Trophoblast cell (in vitro differentiated cells and primary cell): ENCODE results near the gene RAB11FIP3.

Experiments used
- DNase-seq, 2 donors: peaks; one replicate each; pipeline ENCODE4 v3.0.0-alpha.2; 2016
- H2AFZ ChIP-seq: 2 replicates; pipeline ENCODE4 v1.6.1; 2013; ENCODE audit warnings: low read length, moderate library complexity, mild to moderate bottlenecking; ENCODE audit not compliant: insufficient read depth, poor library complexity
- H2AK5ac ChIP-seq: 2 replicates; pipeline ENCODE4 v1.6.1; 2013; ENCODE audit warnings: mild to moderate bottlenecking, low read length
- H2BK120ac ChIP-seq: 2 replicates; pipeline ENCODE4 v1.6.1; 2013; ENCODE audit warnings: low read length, mild to moderate bottlenecking, moderate library complexity; ENCODE audit not compliant: insufficient read depth, poor library complexity
- H2BK12ac ChIP-seq: 2 replicates; pipeline ENCODE4 v1.6.1; 2013; ENCODE audit warnings: mild to moderate bottlenecking, low read length, moderate library complexity
- H2BK5ac ChIP-seq: 2 replicates; pipeline ENCODE4 v1.6.1; 2013; ENCODE audit warnings: low read length, low read depth, moderate library complexity, mild to moderate bottlenecking; ENCODE audit not compliant: poor library complexity
- H3K14ac ChIP-seq: 2 replicates; pipeline ENCODE4 v1.6.1; 2013; ENCODE audit warnings: mild to moderate bottlenecking, low read length
- H3K18ac ChIP-seq: 2 replicates; pipeline ENCODE4 v1.6.1; 2013; ENCODE audit warnings: mild to moderate bottlenecking, low read length
- H3K23ac ChIP-seq: 2 replicates; pipeline ENCODE4 v1.6.1; 2013; ENCODE audit warnings: low read length
- H3K27ac ChIP-seq: 2 replicates; pipeline ENCODE4 v1.5.1; 2013; ENCODE audit warnings: low read depth, mild to moderate bottlenecking, inconsistent platforms, low read length, moderate library complexity
- H3K27me3 ChIP-seq: 2 replicates; pipeline ENCODE4 v1.6.1; 2013; ENCODE audit warnings: inconsistent platforms, mild to moderate bottlenecking, low read length, moderate library complexity; ENCODE audit not compliant: insufficient read depth
- H3K36me3 ChIP-seq, 2 experiments: 1 replicate in 1 of 2; 2 replicates in 1 of 2; pipeline ENCODE4 v1.6.1; 2013; ENCODE audit warnings: low read length in 2 of 2, mild to moderate bottlenecking in 2 of 2, moderate library complexity in 1 of 2; ENCODE audit not compliant: insufficient read depth in 2 of 2, control insufficient read depth in 1 of 2
- H3K4ac ChIP-seq: 2 replicates; pipeline ENCODE4 v1.6.1; 2013; ENCODE audit warnings: low read depth, mild to moderate bottlenecking, low read length, moderate library complexity
- H3K4me1 ChIP-seq, 2 experiments: 1 replicate in 1 of 2; 2 replicates in 1 of 2; pipeline ENCODE4 v1.6.1; 2013; ENCODE audit warnings: low read length in 2 of 2, mild to moderate bottlenecking in 2 of 2, moderate library complexity in 1 of 2; ENCODE audit not compliant: insufficient read depth in 2 of 2, control insufficient read depth in 1 of 2
- H3K4me2 ChIP-seq: 2 replicates; pipeline ENCODE4 v1.6.1; 2013; ENCODE audit warnings: inconsistent platforms, mild to moderate bottlenecking, low read length, moderate library complexity
- H3K4me3 ChIP-seq: 2 replicates; pipeline ENCODE4 v1.5.1; 2013; ENCODE audit warnings: mild to moderate bottlenecking, low read depth, low read length, inconsistent platforms
- H3K79me1 ChIP-seq: one replicate; pipeline ENCODE4 v1.6.1; 2013; ENCODE audit warnings: low read length
- H3K79me2 ChIP-seq: 2 replicates; pipeline ENCODE4 v1.6.1; 2013; ENCODE audit warnings: low read length, mild to moderate bottlenecking; ENCODE audit not compliant: control insufficient read depth, insufficient read depth, poor library complexity
- H3K9ac ChIP-seq: 2 replicates; pipeline ENCODE4 v1.6.1; 2013; ENCODE audit warnings: mild to moderate bottlenecking, low read length
- H3K9me3 ChIP-seq: 2 replicates; pipeline ENCODE4 v1.6.1; 2013; ENCODE audit warnings: low read depth, mild to moderate bottlenecking, control low read depth, inconsistent platforms, low read length; ENCODE audit not compliant: insufficient read depth
- H4K12ac ChIP-seq: 2 replicates; pipeline ENCODE4 v1.6.1; 2013; ENCODE audit warnings: low read depth, mild to moderate bottlenecking, low read length, moderate library complexity
- H4K8ac ChIP-seq: 2 replicates; pipeline ENCODE4 v1.6.1; 2013; ENCODE audit warnings: low read depth, mild to moderate bottlenecking, low read length, moderate library complexity
- H4K91ac ChIP-seq: one replicate; pipeline ENCODE4 v1.6.1; 2013; ENCODE audit warnings: low read depth, mild to moderate bottlenecking, low read length, moderate library complexity
- WGBS: extraction: QIAGEN DNeasy Blood & Tissue Kit; methylation state at CpG from one replicate; pipeline ENCODE4 v1.1.7; 2013; ENCODE audit warnings: missing lambda C conversion rate; ENCODE audit not compliant: insufficient read length, insufficient coverage; ENCODE audit errors: extremely low coverage; 5-methylcytosine and 5-hydroxymethylcytosine counted together

Gene RAB11FIP3

DNA sequence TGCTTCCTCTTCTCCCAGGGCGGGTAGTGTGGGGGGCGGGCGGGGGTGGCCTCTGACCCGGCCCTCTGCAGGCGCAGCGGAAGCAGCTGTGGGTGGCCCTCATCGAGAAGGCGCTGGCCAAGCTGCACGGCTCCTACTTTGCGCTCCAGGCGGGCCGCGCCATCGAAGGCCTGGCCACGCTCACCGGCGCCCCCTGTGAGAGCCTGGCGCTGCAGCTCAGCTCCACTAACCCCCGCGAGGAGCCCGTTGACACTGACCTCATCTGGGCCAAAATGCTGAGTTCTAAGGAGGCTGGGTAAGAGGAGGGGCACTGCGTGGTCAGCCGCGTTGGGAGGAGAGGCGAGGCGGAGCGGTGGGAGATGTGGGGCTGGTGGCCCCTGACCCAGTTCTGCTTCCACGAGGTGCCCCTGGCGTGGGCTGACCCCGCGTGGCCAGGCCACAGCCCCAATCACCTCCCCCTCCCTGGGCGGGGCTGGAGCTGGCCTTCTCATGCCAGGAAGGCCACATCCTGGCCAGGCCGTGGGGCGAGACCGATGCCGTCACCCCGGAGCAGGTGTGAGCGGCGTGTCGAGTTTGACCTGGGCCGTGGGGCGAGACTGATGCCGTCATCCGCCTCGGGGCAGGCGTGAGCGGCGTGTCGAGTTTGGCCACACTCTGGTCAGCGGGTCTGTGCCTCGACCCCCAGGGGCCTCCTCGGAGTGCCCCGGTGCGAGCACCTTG is 124.3 kb downstream of the RAB11FIP3 start:
- Histone ChIP-seq H3K18ac (no peak overlapping the region), H3K4me3 (no peak overlapping the region), H3K14ac (no peak overlapping the region), H3K23ac (no peak overlapping the region), H2AFZ (no peak overlapping the region), H3K36me3 (peaks cover 45 to 49% of the 10 kb centered on the region in 2 experiments), H3K79me1 (no peaks in the 10 kb centered on the region), H3K27me3 (no peaks in the 10 kb centered on the region), H4K8ac (no peak overlapping the region), H4K91ac (no peak overlapping the region), H3K9ac (no peak overlapping the region), H3K4me2 (no peak overlapping the region), H3K27ac (no peak overlapping the region), H2BK12ac (no peak overlapping the region), H3K79me2 (no peaks in the 10 kb centered on the region), H4K12ac (no peak overlapping the region), H3K4ac (no peak overlapping the region), H3K4me1 (no peaks in the 10 kb centered on the region), H2AK5ac (no peak overlapping the region), H2BK120ac (no peak overlapping the region), H2BK5ac (no peak overlapping the region), H3K9me3 (peaks cover 2% of the 10 kb centered on the region)
- DNase-seq, result no peak
- no CpG with 5 or more reads among the region's 54 CpGs for WGBS

- Histone ChIP-seq H3K9ac (no peak overlapping the region), H2BK12ac (no peak overlapping the region), H3K4me2 (no peak overlapping the region), H4K12ac (no peak overlapping the region), H3K9me3 (peaks cover 2% of the 10 kb centered on the region), H3K4ac (no peak overlapping the region), H3K18ac (no peak overlapping the region), H3K23ac (no peak overlapping the region), H3K79me2 (no peaks in the 10 kb centered on the region), H3K27ac (no peak overlapping the region), H3K14ac (no peak overlapping the region), H2AK5ac (no peak overlapping the region), H4K8ac (no peak overlapping the region), H4K91ac (no peak overlapping the region), H2BK5ac (no peak overlapping the region), H3K79me1 (no peaks in the 10 kb centered on the region), H3K4me1 (no peaks in the 10 kb centered on the region), H2AFZ (no peak overlapping the region), H3K36me3 (peaks cover 45 to 51% of the 10 kb centered on the region in 2 experiments), H2BK120ac (no peak overlapping the region), H3K4me3 (no peak overlapping the region), H3K27me3 (no peaks in the 10 kb centered on the region)
- WGBS, result no CpG with 5 or more reads among the region's 28 CpGs
- DNase-seq, result no peak
Measured at GRCh38 chr16:551210-551609, 125.8 kb downstream of the RAB11FIP3 start.

DNA sequence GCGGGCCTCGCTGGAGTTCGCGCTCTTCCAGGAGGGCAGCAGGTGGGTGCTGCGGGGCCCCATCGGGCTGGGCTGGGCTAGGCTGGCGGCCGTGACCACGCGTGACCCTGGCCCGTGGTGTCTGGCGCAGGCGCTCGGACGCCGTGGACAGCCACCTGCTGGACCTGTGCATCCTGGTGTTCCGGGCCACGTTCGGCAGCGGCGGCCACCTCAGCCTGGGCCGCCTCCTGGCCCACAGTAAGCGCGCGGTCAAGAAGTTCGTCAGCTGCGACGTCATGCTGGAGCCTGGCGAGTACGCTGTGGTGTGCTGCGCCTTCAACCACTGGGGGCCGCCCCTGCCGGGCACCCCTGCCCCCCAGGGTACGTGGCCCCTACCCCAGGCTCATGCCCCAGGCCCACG is 126.7 kb downstream of the RAB11FIP3 start:
- no peak overlapping the region for H3K27ac ChIP-seq
- H3K18ac ChIP-seq, result no peak overlapping the region
- no CpG with 5 or more reads among the region's 35 CpGs for WGBS
- H2AK5ac ChIP-seq, result no peak overlapping the region
- H4K12ac ChIP-seq, result no peak overlapping the region
- H3K36me3 ChIP-seq, result peaks cover 45 to 47% of the 10 kb centered on the region in 2 experiments
- no peak overlapping the region for H2BK5ac ChIP-seq
- no peak overlapping the region for H3K23ac ChIP-seq
- H2BK120ac ChIP-seq, result no peak overlapping the region
- no peaks in the 10 kb centered on the region for H3K79me2 ChIP-seq
- no peak overlapping the region for H3K4me3 ChIP-seq
- H4K8ac ChIP-seq, result no peak overlapping the region
- H3K4me1 ChIP-seq, result no peaks in the 10 kb centered on the region
- H3K4ac ChIP-seq, result no peak overlapping the region
- no peak overlapping the region for H2BK12ac ChIP-seq
- no peaks in the 10 kb centered on the region for H3K27me3 ChIP-seq
- no peak overlapping the region for H4K91ac ChIP-seq
- H3K4me2 ChIP-seq, result no peak overlapping the region
- no peak overlapping the region for H3K9ac ChIP-seq
- H3K79me1 ChIP-seq, result no peaks in the 10 kb centered on the region
- DNase-seq, result no peak
- H3K9me3 ChIP-seq, result peaks cover 2% of the 10 kb centered on the region
- no peak overlapping the region for H2AFZ ChIP-seq
- no peak overlapping the region for H3K14ac ChIP-seq

GRCh38 chr16:553601-554296 is 128.3 kb downstream of the RAB11FIP3 start:
- Histone ChIP-seq H4K12ac (no peak overlapping the region), H3K4me3 (peak overlapping the region; percentile 12), H3K14ac (no peak overlapping the region), H3K23ac (no peak overlapping the region), H4K8ac (no peak overlapping the region), H3K79me1 (no peaks in the 10 kb centered on the region), H2AFZ (no peak overlapping the region), H3K18ac (no peak overlapping the region), H3K9ac (no peak overlapping the region), H3K27me3 (peaks cover 6% of the 10 kb centered on the region), H2BK120ac (no peak overlapping the region), H3K36me3 (peaks cover 37% of the 10 kb centered on the region in 2 experiments), H3K4ac (no peak overlapping the region), H2AK5ac (no peak overlapping the region), H3K4me2 (no peak overlapping the region), H2BK5ac (no peak overlapping the region), H3K79me2 (no peaks in the 10 kb centered on the region), H3K27ac (no peak overlapping the region), H3K4me1 (no peaks in the 10 kb centered on the region), H4K91ac (no peak overlapping the region), H2BK12ac (no peak overlapping the region), H3K9me3 (peaks cover 2% of the 10 kb centered on the region)
- DNase-seq, result no peak
- WGBS, result no CpG with 5 or more reads among the region's 33 CpGs
